GM12892 (cell line): ENCODE measurements around the gene ZBTB12.

Experiments used
- DNase-seq: peaks from one replicate; pipeline ENCODE4 v3.0.0; 2011; ENCODE audit not compliant: insufficient read length
- FAIRE-seq: peaks from 2 replicates; lab custom pipeline; 2011; peaks lifted over from hg19 to GRCh38; lab: Jason Lieb, UNC
- POLR2A ChIP-seq: IDR thresholded peaks from 2 replicates; pipeline ENCODE4 v1.6.1; 2011; ENCODE audit warnings: low read depth, low read length, control low read depth
- POLR2AphosphoS5 ChIP-seq: IDR thresholded peaks from 2 replicates; pipeline ENCODE4 v1.6.1; 2011; ENCODE audit warnings: low read depth, low read length, control low read depth
- TAF1 ChIP-seq: IDR thresholded peaks from 2 replicates; pipeline ENCODE4 v1.6.1; 2011; ENCODE audit warnings: low read depth, mild to moderate bottlenecking, control low read depth, low read length, borderline replicate concordance

Gene ZBTB12

GRCh38 chr6:31903957-31904356 lies 2.1 kb upstream of the ZBTB12 start:
- FAIRE-seq (no peak), DNase-seq (no peak)
- no peak for TF ChIP-seq POLR2AphosphoS5
- no peak for TF ChIP-seq TAF1
- no peak for TF ChIP-seq POLR2A

GRCh38 chr6:31901415-31901952 lies 402 bp downstream of the ZBTB12 start:
- no peak for TF ChIP-seq POLR2AphosphoS5
- no peak for TF ChIP-seq TAF1
- TF ChIP-seq POLR2A = no peak
- DNase-seq = peak; percentile 61
- FAIRE-seq = no peak

- FAIRE-seq = no peak
- no peak for DNase-seq
- TF ChIP-seq TAF1 (no peak), POLR2A (no peak), POLR2AphosphoS5 (no peak)
Measured at GRCh38 chr6:31900917-31901414, 920 bp downstream of the ZBTB12 start.

DNA sequence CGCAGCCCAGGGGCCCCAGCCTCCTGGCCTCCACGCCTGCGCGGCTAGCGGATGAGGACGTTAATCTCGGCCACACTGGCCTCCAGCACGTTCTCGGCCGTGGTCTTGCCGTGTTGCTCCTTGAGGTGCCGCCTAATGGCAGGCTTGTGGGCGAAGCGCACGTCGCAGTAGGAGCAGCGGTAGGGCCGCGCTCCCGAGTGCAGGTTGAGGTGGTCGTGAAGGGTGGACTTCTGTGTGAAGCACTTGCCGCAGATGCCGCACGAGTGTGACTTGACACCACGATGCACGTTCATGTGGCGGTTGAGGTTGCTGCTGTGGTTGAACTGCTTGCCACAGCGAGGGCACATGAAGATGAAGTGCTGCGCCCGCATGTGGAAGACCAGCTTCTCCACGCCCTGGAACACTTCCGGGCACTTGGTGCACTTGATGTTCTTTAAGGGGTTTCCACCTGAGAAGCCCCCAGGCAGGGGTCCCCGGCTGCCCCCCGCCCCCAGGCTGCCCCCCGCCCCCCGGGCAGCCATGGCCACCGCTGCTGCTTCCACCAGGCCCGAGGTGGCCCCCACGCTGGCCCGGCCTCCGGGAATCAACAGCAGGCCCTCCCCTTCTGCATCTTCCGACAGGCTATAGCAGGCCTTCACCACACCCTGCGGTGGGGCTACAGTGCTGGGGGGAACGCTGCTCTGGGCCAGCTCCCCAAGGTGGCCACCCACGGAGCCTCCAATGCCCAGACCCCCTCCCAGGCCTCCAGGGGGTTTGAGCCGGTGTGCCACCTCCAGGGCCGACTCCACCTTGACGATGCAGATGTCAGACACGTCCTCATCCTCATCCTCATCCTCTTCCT lies 1.8 kb downstream of the ZBTB12 start:
- no peak for DNase-seq
- no peak for TF ChIP-seq POLR2A
- no peak for TF ChIP-seq POLR2AphosphoS5
- TF ChIP-seq TAF1 = no peak
- no peak for FAIRE-seq

DNA sequence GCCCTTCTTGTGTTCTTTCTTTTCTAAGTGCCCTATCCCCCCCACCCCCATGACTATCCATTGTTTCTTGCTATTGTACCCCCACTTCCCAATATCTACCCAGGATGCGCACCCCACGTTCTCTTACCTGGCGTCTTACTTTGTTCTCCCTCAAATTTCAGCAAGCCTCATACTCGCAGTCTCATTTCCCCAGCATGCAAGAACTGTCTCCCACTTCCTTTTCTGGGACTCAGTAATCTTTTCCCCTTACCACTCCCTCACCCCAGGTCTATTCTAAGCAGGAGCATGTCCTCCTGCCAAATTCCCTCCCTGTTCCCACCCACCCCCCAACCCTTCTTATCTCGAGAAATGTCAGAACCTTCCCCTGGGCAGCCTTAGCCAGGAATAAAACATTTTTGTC lies 2.7 kb downstream of the ZBTB12 start:
- no peak for DNase-seq
- no peak for FAIRE-seq
- TF ChIP-seq POLR2A = no peak

DNA sequence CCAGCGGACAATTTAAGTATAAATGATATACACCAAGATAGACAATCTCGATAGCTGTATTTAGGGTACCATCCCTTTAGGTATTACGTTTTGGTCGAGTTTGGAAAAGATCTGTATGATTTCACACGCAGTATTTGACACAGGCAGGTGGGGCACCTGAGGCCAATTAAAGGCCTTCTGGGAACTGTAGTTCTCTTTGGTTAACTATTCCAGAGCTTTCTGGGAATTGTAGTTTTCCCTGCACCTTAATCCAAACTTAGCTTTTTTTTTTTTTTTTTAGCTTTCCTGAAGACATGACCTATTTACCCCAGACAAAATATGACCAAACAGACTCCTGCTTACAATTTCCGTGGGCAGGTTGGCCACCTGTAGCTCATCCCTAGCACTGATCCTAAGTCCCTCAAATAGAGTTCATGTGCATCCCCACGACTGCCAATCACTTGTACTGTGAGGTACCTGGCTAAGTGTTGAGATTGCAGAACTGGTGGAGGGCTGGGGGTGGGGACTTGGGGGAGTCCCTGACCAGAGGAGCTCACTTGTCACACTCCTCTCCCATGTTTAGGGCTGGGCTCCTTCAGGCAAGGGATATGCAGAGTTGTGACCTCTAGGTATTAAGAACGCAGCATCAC lies 3.4 kb downstream of the ZBTB12 start:
- FAIRE-seq (no peak), DNase-seq (no peak)

GRCh38 chr6:31897612-31898382 lies 4.1 kb downstream of the ZBTB12 start, which contains the start of gene EHMT2:
Gene EHMT2 (minus strand): TSS chr6:31897698. CDS start chr6:31897677, 21 bp downstream.
- peak; percentile 96 for FAIRE-seq
- peak; percentile 90 for DNase-seq
- TF ChIP-seq POLR2A (peak; percentile 56; the same call in 1 of the 2 replicates), TAF1 (peak; percentile 66; the same call in 1 of the 2 replicates), POLR2AphosphoS5 (0 out of 2 replicates have a peak, but pooled peaks have one; percentile 25)

More for the DNA sequence above, 3.4 kb downstream of the ZBTB12 start:
- TF ChIP-seq TAF1 (no peak), POLR2A (no peak), POLR2AphosphoS5 (no peak)

DNA sequence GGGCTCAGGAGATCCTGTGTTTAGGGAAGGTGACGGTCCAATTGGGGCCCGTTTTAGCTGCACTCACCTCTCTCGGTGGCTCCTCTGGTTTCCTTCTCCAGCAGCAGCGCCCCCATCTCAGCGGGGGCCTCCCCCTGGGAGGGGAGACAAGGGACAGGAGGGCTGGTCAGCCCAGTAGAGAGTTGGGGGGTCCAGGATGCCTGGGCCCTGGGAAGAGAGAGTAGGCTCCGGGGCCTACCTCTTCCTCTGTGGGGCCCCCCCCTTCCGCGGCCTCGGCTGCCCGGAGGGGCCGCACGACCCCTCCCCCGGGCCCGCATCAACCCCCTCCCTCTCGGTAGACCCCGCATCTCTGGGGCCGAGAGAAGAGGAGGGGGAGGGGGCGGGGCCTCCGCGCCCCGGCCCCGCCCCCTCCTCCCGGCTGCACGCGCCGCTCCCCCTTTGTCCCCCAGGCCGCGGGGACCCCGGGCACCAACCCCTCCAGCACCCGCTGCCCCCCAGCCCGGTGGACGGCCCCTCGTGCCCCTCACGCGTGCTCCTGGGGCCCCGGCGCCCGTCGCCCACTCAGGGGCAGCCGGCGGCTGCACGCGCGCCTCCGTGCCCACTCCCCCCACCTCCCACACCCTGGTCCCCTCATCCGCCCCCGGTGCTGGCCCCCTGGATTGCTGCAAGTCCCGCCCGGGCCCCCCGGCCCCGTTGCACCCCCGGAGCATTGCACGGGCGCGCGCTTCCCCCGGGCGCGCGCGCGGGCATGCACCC lies 4.9 kb downstream of the ZBTB12 start:
- FAIRE-seq (peak; percentile 54), DNase-seq (no peak)
- no peak for TF ChIP-seq POLR2AphosphoS5
- no peak for TF ChIP-seq POLR2A
- no peak for TF ChIP-seq TAF1

- DNase-seq = no peak
- FAIRE-seq = no peak
- no peak for TF ChIP-seq TAF1
- TF ChIP-seq POLR2A = no peak
- no peak for TF ChIP-seq POLR2AphosphoS5
Measured at GRCh38 chr6:31896493-31896855, 5.4 kb downstream of the ZBTB12 start.

- FAIRE-seq (no peak), DNase-seq (no peak)
- TF ChIP-seq POLR2A (no peak), TAF1 (no peak), POLR2AphosphoS5 (no peak)
Measured at GRCh38 chr6:31892821-31893220, 9.1 kb downstream of the ZBTB12 start.
